Astrocyte (in vitro differentiated cells and primary cell): ENCODE data around the gene CASK. TPM values are rescaled to one million over a fixed set of nuclear protein-coding genes. Genes with fewer than 3 reads are reported as not detected.
A peak's percentile ranks its signal among the peaks of the same experiment; 100 is the strongest.

ENCODE experiments used
- DNase-seq: peaks from one replicate; pipeline ENCODE4 v3.0.0-alpha.2; 2010; ENCODE audit warnings: low read depth
- FAIRE-seq: peaks from 2 replicates; lab custom pipeline; 2011; peaks lifted over from hg19 to GRCh38; lab: Jason Lieb, UNC
- H2AFZ ChIP-seq: 2 replicates; pipeline ENCODE4 v1.6.0; 2012; ENCODE audit warnings: low read depth, low read length, inconsistent platforms
- H3K27ac ChIP-seq: 2 replicates; pipeline ENCODE4 v1.5.1; 2011; ENCODE audit warnings: low read depth, low read length, inconsistent platforms
- H3K27me3 ChIP-seq: 2 replicates; pipeline ENCODE4 v1.6.0; 2011; ENCODE audit warnings: low read length, inconsistent platforms; ENCODE audit not compliant: insufficient read depth
- H3K36me3 ChIP-seq: 2 replicates; pipeline ENCODE4 v1.5.1; 2011; ENCODE audit warnings: low read length, inconsistent platforms; ENCODE audit not compliant: insufficient read depth
- H3K4me1 ChIP-seq: 2 replicates; pipeline ENCODE4 v1.5.1; 2011; ENCODE audit warnings: low read length, inconsistent platforms; ENCODE audit not compliant: insufficient read depth
- H3K4me2 ChIP-seq: 2 replicates; pipeline ENCODE4 v1.6.0; 2012; ENCODE audit warnings: low read length, inconsistent platforms
- H3K4me3 ChIP-seq: 2 replicates; pipeline ENCODE4 v1.5.1; 2011; ENCODE audit warnings: low read depth, mild to moderate bottlenecking, low read length, inconsistent platforms; ENCODE audit not compliant: insufficient read depth
- H3K79me2 ChIP-seq: 2 replicates; pipeline ENCODE4 v1.6.0; 2012; ENCODE audit warnings: mild to moderate bottlenecking, low read length, inconsistent platforms; ENCODE audit not compliant: insufficient read depth
- H3K9ac ChIP-seq: 2 replicates; pipeline ENCODE4 v1.6.0; 2012; ENCODE audit warnings: mild to moderate bottlenecking, low read length, inconsistent platforms
- H3K9me3 ChIP-seq: 2 replicates; pipeline ENCODE4 v1.5.1; 2012; ENCODE audit warnings: low read depth, mild to moderate bottlenecking, low read length, inconsistent platforms; ENCODE audit not compliant: insufficient read depth
- H4K20me1 ChIP-seq: 2 replicates; pipeline ENCODE4 v1.6.0; 2012; ENCODE audit warnings: low read length, inconsistent platforms; ENCODE audit not compliant: insufficient read depth
- H3K27ac Mint-ChIP-seq: one replicate; pipeline ENCODE4 v1.8.0; 2021; ENCODE audit warnings: mild to moderate bottlenecking, mixed read lengths; ENCODE audit not compliant: unreplicated experiment
- H3K27me3 Mint-ChIP-seq: one replicate; pipeline ENCODE4 v1.8.0; 2021; ENCODE audit warnings: low read depth, mixed read lengths; ENCODE audit not compliant: unreplicated experiment
- H3K36me3 Mint-ChIP-seq: one replicate; pipeline ENCODE4 v1.8.0; 2021; ENCODE audit warnings: low read depth, mixed read lengths; ENCODE audit not compliant: unreplicated experiment
- H3K4me1 Mint-ChIP-seq: one replicate; pipeline ENCODE4 v1.8.0; 2021; ENCODE audit warnings: low read depth, mixed read lengths; ENCODE audit not compliant: unreplicated experiment
- H3K4me3 Mint-ChIP-seq: one replicate; pipeline ENCODE4 v1.8.0; 2021; ENCODE audit warnings: mild to moderate bottlenecking, moderate library complexity, mixed read lengths; ENCODE audit not compliant: unreplicated experiment
- H3K9me3 Mint-ChIP-seq: one replicate; pipeline ENCODE4 v1.8.0; 2021; ENCODE audit warnings: mild to moderate bottlenecking, mixed read lengths; ENCODE audit not compliant: unreplicated experiment
- CTCF ChIP-seq: IDR thresholded peaks from 2 replicates; pipeline ENCODE4 v1.5.1; 2011; ENCODE audit warnings: low read depth, mild to moderate bottlenecking, inconsistent platforms, low read length, moderate library complexity; ENCODE audit not compliant: insufficient read depth
- EZH2 ChIP-seq: IDR thresholded peaks from 2 replicates; pipeline ENCODE4 v1.6.1; 2012; ENCODE audit warnings: mild to moderate bottlenecking, low read length, inconsistent platforms; ENCODE audit not compliant: insufficient read depth
- total RNA-seq: library from RNA; stranded (reverse); gene quantifications from 2 replicates; pipeline ENCODE4 v1.2.1, GENCODE V29; 2021

The CASK gene
- total RNA-seq, 1 donor from 2014 or later, result 99.3 TPM

- Histone ChIP-seq H2AFZ (no peak overlapping the region), H3K27me3 (no peaks in the 10 kb centered on the region), H3K4me3 (no peak overlapping the region), H3K4me2 (no peak overlapping the region), H3K9me3 (no peaks in the 10 kb centered on the region), H3K27ac (no peak overlapping the region), H3K36me3 (no peaks in the 10 kb centered on the region), H3K4me1 (peaks cover 6% of the 10 kb centered on the region), H4K20me1 (no peaks in the 10 kb centered on the region), H3K9ac (no peak overlapping the region), H3K79me2 (no peaks in the 10 kb centered on the region)
- H3K36me3 Mint-ChIP-seq, result no peaks in the 10 kb centered on the region
- no peaks in the 10 kb centered on the region for H3K27me3 Mint-ChIP-seq
- no peaks in the 10 kb centered on the region for H3K9me3 Mint-ChIP-seq
- H3K4me3 Mint-ChIP-seq, result no peak overlapping the region
- TF ChIP-seq CTCF (no peak), EZH2 (no peak)
- H3K4me1 Mint-ChIP-seq, result peaks cover 19% of the 10 kb centered on the region
- no peak for FAIRE-seq
- peak; percentile 66 for DNase-seq
- H3K27ac Mint-ChIP-seq, result no peak overlapping the region
Observed at GRCh38 chrX:41596596-41596995, 326.8 kb downstream of the CASK start.

GRCh38 chrX:41594634-41595033 is 328.7 kb downstream of the CASK start:
- no peak for DNase-seq
- Mint-ChIP-seq H3K4me1 (peaks cover 22% of the 10 kb centered on the region), H3K36me3 (no peaks in the 10 kb centered on the region), H3K9me3 (no peaks in the 10 kb centered on the region), H3K4me3 (no peak overlapping the region), H3K27me3 (no peaks in the 10 kb centered on the region), H3K27ac (no peak overlapping the region)
- no peaks in the 10 kb centered on the region for H3K27me3 ChIP-seq
- no peaks in the 10 kb centered on the region for H3K79me2 ChIP-seq
- no peak for TF ChIP-seq CTCF
- TF ChIP-seq EZH2, result no peak
- H3K4me2 ChIP-seq, result no peak overlapping the region
- no peak for FAIRE-seq
- no peaks in the 10 kb centered on the region for H3K36me3 ChIP-seq
- no peak overlapping the region for H3K4me3 ChIP-seq
- H3K9me3 ChIP-seq, result no peaks in the 10 kb centered on the region
- peaks cover 3% of the 10 kb centered on the region for H3K4me1 ChIP-seq
- H2AFZ ChIP-seq, result no peak overlapping the region
- no peak overlapping the region for H3K9ac ChIP-seq
- H3K27ac ChIP-seq, result no peak overlapping the region
- no peaks in the 10 kb centered on the region for H4K20me1 ChIP-seq

GRCh38 chrX:41591906-41592305 is 331.4 kb downstream of the CASK start:
- Histone ChIP-seq H4K20me1 (no peaks in the 10 kb centered on the region), H3K4me1 (no peaks in the 10 kb centered on the region), H3K36me3 (no peaks in the 10 kb centered on the region), H3K4me3 (no peak overlapping the region), H3K9ac (no peak overlapping the region), H3K4me2 (no peak overlapping the region), H3K27me3 (no peaks in the 10 kb centered on the region), H3K9me3 (no peaks in the 10 kb centered on the region), H2AFZ (no peak overlapping the region), H3K79me2 (no peaks in the 10 kb centered on the region), H3K27ac (no peak overlapping the region)
- H3K27me3 Mint-ChIP-seq, result no peaks in the 10 kb centered on the region
- H3K27ac Mint-ChIP-seq, result no peak overlapping the region
- no peaks in the 10 kb centered on the region for H3K9me3 Mint-ChIP-seq
- H3K36me3 Mint-ChIP-seq, result no peaks in the 10 kb centered on the region
- no peak for DNase-seq
- H3K4me1 Mint-ChIP-seq, result peaks cover 14% of the 10 kb centered on the region
- H3K4me3 Mint-ChIP-seq, result no peak overlapping the region
- TF ChIP-seq CTCF, result no peak
- no peak for TF ChIP-seq EZH2
- no peak for FAIRE-seq
